GM19239 (cell line): ENCODE data around the gene SPART.
A peak's percentile ranks its signal among the peaks of the same experiment; 100 is the strongest.

Source experiments
- DNase-seq: peaks from one replicate; pipeline ENCODE4 v3.0.0; 2011; ENCODE audit warnings: low spot score; ENCODE audit not compliant: insufficient read length
- FAIRE-seq: peaks from 2 replicates; lab custom pipeline; 2011; peaks lifted over from hg19 to GRCh38; lab: Jason Lieb, UNC

SPART gene

GRCh38 chr13:36346222-36347083, at the start of gene SPART:
TSS of gene SPART (minus strand) at chr13:36346394. CDS start at chr13:36335830, 10,564 bp downstream.
- peak; percentile 75 for FAIRE-seq
- peak; percentile 63 for DNase-seq

GRCh38 chr13:36395280-36395679, 49.1 kb upstream of the SPART start:
- FAIRE-seq (no peak), DNase-seq (no peak)

- FAIRE-seq (no peak), DNase-seq (no peak)
These were observed 39.3 kb upstream of the SPART start for GRCh38 chr13:36385489-36385888.

- no peak for FAIRE-seq
- DNase-seq = no peak
These were observed 35.8 kb upstream of the SPART start for GRCh38 chr13:36382030-36382429.

- no peak for DNase-seq
- no peak for FAIRE-seq
These were observed 31.8 kb upstream of the SPART start for GRCh38 chr13:36377826-36378468.

- FAIRE-seq = no peak
- no peak for DNase-seq
These were observed 27.9 kb upstream of the SPART start for GRCh38 chr13:36374063-36374462.

GRCh38 chr13:36371185-36371584, 25.0 kb upstream of the SPART start:
- no peak for FAIRE-seq
- DNase-seq = no peak

GRCh38 chr13:36370108-36370429, 23.9 kb upstream of the SPART start:
- FAIRE-seq (no peak), DNase-seq (no peak)

GRCh38 chr13:36369268-36370107, 23.3 kb upstream of the SPART start:
- DNase-seq (no peak), FAIRE-seq (no peak)

GRCh38 chr13:36366031-36366430, 19.8 kb upstream of the SPART start:
- no peak for FAIRE-seq
- no peak for DNase-seq

- no peak for DNase-seq
- no peak for FAIRE-seq
These were observed 17.2 kb upstream of the SPART start for GRCh38 chr13:36363366-36363863.

- DNase-seq = no peak
- FAIRE-seq = no peak
These were observed 16.7 kb upstream of the SPART start for GRCh38 chr13:36362914-36363313.

GRCh38 chr13:36362251-36362650, 16.1 kb upstream of the SPART start:
- no peak for FAIRE-seq

GRCh38 chr13:36360903-36361302, 14.7 kb upstream of the SPART start:
- DNase-seq = no peak
- FAIRE-seq = no peak

More at GRCh38 chr13:36362251-36362650, 16.1 kb upstream of the SPART start:
- no peak for DNase-seq

GRCh38 chr13:36359301-36359950, 13.2 kb upstream of the SPART start:
- DNase-seq = no peak
- FAIRE-seq = no peak

- DNase-seq (no peak), FAIRE-seq (no peak)
These were observed 12.1 kb upstream of the SPART start for GRCh38 chr13:36358175-36358718.

- FAIRE-seq (no peak), DNase-seq (no peak)
These were observed 11.5 kb upstream of the SPART start for GRCh38 chr13:36357692-36358091.

GRCh38 chr13:36357231-36357630, 11.0 kb upstream of the SPART start:
- FAIRE-seq = no peak

GRCh38 chr13:36356058-36356457, 9.9 kb upstream of the SPART start:
- no peak for DNase-seq

More at GRCh38 chr13:36357231-36357630, 11.0 kb upstream of the SPART start:
- no peak for DNase-seq

GRCh38 chr13:36355632-36356031, 9.4 kb upstream of the SPART start:
- FAIRE-seq (no peak), DNase-seq (no peak)

More at GRCh38 chr13:36356058-36356457, 9.9 kb upstream of the SPART start:
- no peak for FAIRE-seq
